GM19351 (cell line): ENCODE measurements around the gene INPP5A.

Experiments used
- ATAC-seq: cut with Tn5 transposase; IDR thresholded peaks from one replicate; pipeline ENCODE4 v1.9.1; 2021; ENCODE audit warnings: mild to moderate bottlenecking, moderate library complexity; ENCODE audit not compliant: unreplicated experiment

INPP5A gene

GRCh38 chr10:132577350-132578003, 39.9 kb downstream of the INPP5A start:
- no peak for ATAC-seq

GRCh38 chr10:132578287-132578951, 40.8 kb downstream of the INPP5A start:
- ATAC-seq = no peak

GRCh38 chr10:132579027-132579859, 41.7 kb downstream of the INPP5A start:
- no peak for ATAC-seq

- ATAC-seq = no peak
Measured at GRCh38 chr10:132580143-132580542, 42.6 kb downstream of the INPP5A start.

GRCh38 chr10:132580617-132581016, 43.0 kb downstream of the INPP5A start:
- ATAC-seq = no peak

- no peak for ATAC-seq
Measured at GRCh38 chr10:132582137-132582536, 44.5 kb downstream of the INPP5A start.

- ATAC-seq = no peak
Measured at GRCh38 chr10:132582771-132583170, 45.2 kb downstream of the INPP5A start.

GRCh38 chr10:132583456-132583855, 45.9 kb downstream of the INPP5A start:
- ATAC-seq = no peak

- no peak for ATAC-seq
Measured at GRCh38 chr10:132584081-132584480, 46.5 kb downstream of the INPP5A start.

- no peak for ATAC-seq
Measured at GRCh38 chr10:132585732-132586722, 48.4 kb downstream of the INPP5A start.

GRCh38 chr10:132586739-132587138, 49.2 kb downstream of the INPP5A start:
- no peak for ATAC-seq

- no peak for ATAC-seq
Measured at GRCh38 chr10:132587175-132587574, 49.6 kb downstream of the INPP5A start.

- no peak for ATAC-seq
Measured at GRCh38 chr10:132588301-132589013, 50.9 kb downstream of the INPP5A start.

- ATAC-seq = no peak
Measured at GRCh38 chr10:132589015-132589414, 51.4 kb downstream of the INPP5A start.

GRCh38 chr10:132589681-132590080, 52.1 kb downstream of the INPP5A start:
- no peak for ATAC-seq

GRCh38 chr10:132590094-132590751, 52.6 kb downstream of the INPP5A start:
- ATAC-seq = no peak

GRCh38 chr10:132590752-132591121, 53.1 kb downstream of the INPP5A start:
- no peak for ATAC-seq

GRCh38 chr10:132591166-132591971, 53.8 kb downstream of the INPP5A start:
- no peak for ATAC-seq
